Spleen (tissue), 11 donors: ENCODE measurements around the gene TGFB1I1. TPM values are rescaled to one million over a fixed set of nuclear protein-coding genes. Genes with fewer than 3 reads are reported as not detected.

Source experiments
- DNase-seq: peaks from one replicate; pipeline ENCODE4 v3.0.0-alpha.2; 2020
- H3K27ac ChIP-seq, 8 donors: fragments of 200-600 bp; sonication (generic) in 7 of 8; 1 replicate in 4 of 8; 2 replicates in 4 of 8; pipeline versions ENCODE4 v1.5.0 to v1.8.0; 2016 to 2021; ENCODE audit warnings: inconsistent platforms in 4 of 8, mild to moderate bottlenecking in 4 of 8, moderate library complexity in 1 of 8
- H3K27me3 ChIP-seq, 7 donors: fragments of 200-600 bp; sonication (generic) in 6 of 7; replicated peaks in 1 of 7; 1 replicate in 4 of 7; 2 replicates in 3 of 7; pipeline versions ENCODE4 v1.5.0 to v1.8.0; 2016 to 2021; ENCODE audit warnings: inconsistent platforms in 3 of 7, mild to moderate bottlenecking in 1 of 7
- H3K36me3 ChIP-seq, 6 donors: fragments of 200-600 bp; sonication (generic) in 5 of 6; 1 replicate in 4 of 6; 2 replicates in 2 of 6; pipeline versions ENCODE4 v1.5.0 to v1.8.0; 2016 to 2021; ENCODE audit warnings: inconsistent platforms in 2 of 6
- H3K4me1 ChIP-seq, 6 donors: fragments of 200-600 bp; sonication (generic) in 5 of 6; 1 replicate in 3 of 6; 2 replicates in 3 of 6; pipeline versions ENCODE4 v1.5.0 to v1.8.0; 2016 to 2021; ENCODE audit warnings: inconsistent platforms in 3 of 6
- H3K4me3 ChIP-seq, 8 donors: fragments of 200-600 bp; sonication (generic) in 7 of 8; 1 replicate in 4 of 8; 2 replicates in 4 of 8; pipeline versions ENCODE4 v1.5.0 to v1.8.0; 2016 to 2021; ENCODE audit warnings: inconsistent platforms in 4 of 8, mild to moderate bottlenecking in 4 of 8, moderate library complexity in 2 of 8
- H3K9me3 ChIP-seq, 8 donors: fragments of 200-600 bp; sonication (generic) in 7 of 8; 1 replicate in 4 of 8; 2 replicates in 4 of 8; pipeline versions ENCODE4 v1.5.0 to v1.8.0; 2016 to 2021; ENCODE audit warnings: inconsistent platforms in 4 of 8
- POLR2A ChIP-seq, 3 donors: fragments of 450-650 bp; IDR thresholded peaks; one replicate each; pipeline ENCODE4 v1.5.1; 2017; ENCODE audit warnings: antibody characterized with exemption in 3 of 3, mild to moderate bottlenecking in 1 of 3
- POLR2AphosphoS5 ChIP-seq, 3 donors: sonication (generic); formaldehyde crosslinking; IDR thresholded peaks; one replicate each; pipeline ENCODE4 v1.5.1; 2017; ENCODE audit warnings: antibody characterized with exemption in 3 of 3
- WGBS, 5 donors: extraction: QIAGEN DNeasy Blood & Tissue Kit in 3 of 5; methylation state at CpG; one replicate each; pipeline versions ENCODE4 v1.1.5 to v1.1.7; 2013 to 2018; 5-methylcytosine and 5-hydroxymethylcytosine counted together
- intact Hi-C: fragments of 100-400 bp; cut with DNase I; formaldehyde crosslinking; loops from one replicate; pipeline ENCODE4 v1.15.0; 2023; ENCODE audit warnings: low total_unique reads
- polyA plus RNA-seq, 3 donors: library from polyadenylated mRNA; stranded (reverse); fragments of 200-250 nt; gene quantifications; one replicate each; pipeline ENCODE4 v1.2.1, GENCODE V29; 2013
- total RNA-seq, 7 donors: library from RNA; depleted of rRNA in 3 of 7; stranded (reverse); fragments of >200 nt in 3 of 7; fragmentation: NEBNext Ultra II Directional in 4 of 7; extraction: Animal tissue kit (Norgen Biotek cat#: 25700) in 4 of 7; gene quantifications; one replicate each; pipeline versions ENCODE4 v1.1.0 to v1.2.1, GENCODE V29; 2016 to 2021
- TF ChIP-seq, protein P1 (sequence below), 11 experiments: fragments of 200-600 bp in 7 of 11; fragments of 450-650 bp in 4 of 11; sonication (generic) in 4 of 11; IDR thresholded peaks in 8 of 11; conservative IDR thresholded peaks in 3 of 11; 1 replicate in 7 of 11; 2 replicates in 4 of 11; pipeline versions ENCODE4 v1.4.0 to v1.8.0; 2016 to 2021; ENCODE audit warnings: antibody characterized with exemption in 11 of 11, inconsistent platforms in 4 of 11, mild to moderate bottlenecking in 1 of 11
- donor health status: healthy with polysubstance abuse.
- donor health status: DM: no; HTN: no; CAD: no; lungs with moderate emphysema.
- donor health status: DM: no; HTN: no; CAD: no.
- donor health status: Bipolar disorder and iron deficiency.
- donor health status: healthy.
- donor health status: DM: no; HTN: no; CAD: no.
- donor health status: DM: yes; HTN: yes; CAD: no.

The TGFB1I1 gene
- total and polyA plus RNA-seq, 10 donors, result 10.7 to 69.0 (median 27.4) TPM

DNA sequence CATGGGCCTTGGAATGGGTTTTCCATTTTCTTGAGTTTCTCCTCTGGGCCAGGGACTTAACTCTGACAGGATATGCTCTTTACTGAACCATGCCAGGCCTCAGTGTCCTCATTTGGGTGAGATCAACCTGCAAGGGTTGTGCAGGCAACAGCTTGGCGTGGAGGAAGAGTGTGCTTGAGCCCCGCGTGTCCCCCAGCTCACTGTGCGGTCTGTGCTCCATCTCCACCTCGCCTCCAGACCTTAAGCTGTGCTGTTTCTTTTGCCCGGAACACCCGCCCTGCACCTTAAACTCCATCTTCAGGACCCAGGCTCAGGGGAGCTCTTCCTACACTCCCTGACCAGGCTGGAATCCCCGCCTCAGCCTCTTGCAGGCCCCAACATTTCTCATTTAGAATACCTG, 26.5 kb downstream of the TGFB1I1 start:
- TF ChIP-seq POLR2A (IDR thresholded peaks at IDR 0.05) (no peak), POLR2AphosphoS5 (IDR thresholded peaks at IDR 0.05) (no peak)
- TF ChIP-seq, protein P1, sequence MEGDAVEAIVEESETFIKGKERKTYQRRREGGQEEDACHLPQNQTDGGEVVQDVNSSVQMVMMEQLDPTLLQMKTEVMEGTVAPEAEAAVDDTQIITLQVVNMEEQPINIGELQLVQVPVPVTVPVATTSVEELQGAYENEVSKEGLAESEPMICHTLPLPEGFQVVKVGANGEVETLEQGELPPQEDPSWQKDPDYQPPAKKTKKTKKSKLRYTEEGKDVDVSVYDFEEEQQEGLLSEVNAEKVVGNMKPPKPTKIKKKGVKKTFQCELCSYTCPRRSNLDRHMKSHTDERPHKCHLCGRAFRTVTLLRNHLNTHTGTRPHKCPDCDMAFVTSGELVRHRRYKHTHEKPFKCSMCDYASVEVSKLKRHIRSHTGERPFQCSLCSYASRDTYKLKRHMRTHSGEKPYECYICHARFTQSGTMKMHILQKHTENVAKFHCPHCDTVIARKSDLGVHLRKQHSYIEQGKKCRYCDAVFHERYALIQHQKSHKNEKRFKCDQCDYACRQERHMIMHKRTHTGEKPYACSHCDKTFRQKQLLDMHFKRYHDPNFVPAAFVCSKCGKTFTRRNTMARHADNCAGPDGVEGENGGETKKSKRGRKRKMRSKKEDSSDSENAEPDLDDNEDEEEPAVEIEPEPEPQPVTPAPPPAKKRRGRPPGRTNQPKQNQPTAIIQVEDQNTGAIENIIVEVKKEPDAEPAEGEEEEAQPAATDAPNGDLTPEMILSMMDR (IDR thresholded peaks at IDR 0.05 in 8 of 11, conservative IDR thresholded peaks at IDR 0.05 in 3 of 11), result no peak
- no peak for DNase-seq
- intact Hi-C loops, result no loop called here
- WGBS, 5 donors, result 96 to 99% (median 97%) methylated on average over 8 of the region's 8 CpGs
- Histone ChIP-seq H3K27me3 (no peaks in the 10 kb centered on the region), H3K4me3 (no peak overlapping the region), H3K27ac (no peak overlapping the region), H3K4me1 (peaks cover 0 to 10% (median 2%) of the 10 kb centered on the region in 6 donors), H3K36me3 (peaks cover 0 to 73% (median 49%) of the 10 kb centered on the region in 6 donors), H3K9me3 (no peaks in the 10 kb centered on the region)

DNA sequence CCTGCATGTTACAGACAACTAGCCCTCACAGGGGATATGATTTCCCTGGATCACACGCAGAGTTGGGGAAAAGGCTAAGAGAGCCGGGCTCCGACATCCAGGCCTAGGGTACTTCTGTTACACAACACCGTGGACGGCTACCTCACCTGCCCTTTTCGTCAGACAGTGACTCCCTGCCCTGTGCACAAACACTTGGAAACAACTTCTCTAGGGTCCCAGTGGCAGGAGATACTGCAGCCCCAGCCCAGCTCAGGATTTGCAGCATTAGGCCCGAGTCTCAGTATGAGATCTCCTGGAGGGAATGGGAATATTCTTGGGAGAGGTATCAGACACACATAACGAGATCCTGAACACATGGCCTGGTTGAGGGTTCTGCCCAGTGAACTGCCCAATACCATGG, 28.0 kb downstream of the TGFB1I1 start:
- DNase-seq, result no peak
- H3K9me3 ChIP-seq, result no peaks in the 10 kb centered on the region
- 92 to 97% (median 96%) methylated on average over 8 of the region's 8 CpGs for WGBS, 5 donors
- TF ChIP-seq POLR2A (IDR thresholded peaks at IDR 0.05) (no peak), POLR2AphosphoS5 (IDR thresholded peaks at IDR 0.05) (no peak)
- TF ChIP-seq, protein P1 (IDR thresholded peaks at IDR 0.05 in 8 of 11, conservative IDR thresholded peaks at IDR 0.05 in 3 of 11), result no peak
- H3K36me3 ChIP-seq, result peaks cover 0 to 61% (median 42%) of the 10 kb centered on the region in 6 donors
- H3K4me1 ChIP-seq, result peaks cover 3 to 24% (median 15%) of the 10 kb centered on the region in 6 donors
- no peaks in the 10 kb centered on the region for H3K27me3 ChIP-seq
- no peak overlapping the region for H3K4me3 ChIP-seq
- no peak overlapping the region for H3K27ac ChIP-seq
- intact Hi-C loops, result no loop called here

DNA sequence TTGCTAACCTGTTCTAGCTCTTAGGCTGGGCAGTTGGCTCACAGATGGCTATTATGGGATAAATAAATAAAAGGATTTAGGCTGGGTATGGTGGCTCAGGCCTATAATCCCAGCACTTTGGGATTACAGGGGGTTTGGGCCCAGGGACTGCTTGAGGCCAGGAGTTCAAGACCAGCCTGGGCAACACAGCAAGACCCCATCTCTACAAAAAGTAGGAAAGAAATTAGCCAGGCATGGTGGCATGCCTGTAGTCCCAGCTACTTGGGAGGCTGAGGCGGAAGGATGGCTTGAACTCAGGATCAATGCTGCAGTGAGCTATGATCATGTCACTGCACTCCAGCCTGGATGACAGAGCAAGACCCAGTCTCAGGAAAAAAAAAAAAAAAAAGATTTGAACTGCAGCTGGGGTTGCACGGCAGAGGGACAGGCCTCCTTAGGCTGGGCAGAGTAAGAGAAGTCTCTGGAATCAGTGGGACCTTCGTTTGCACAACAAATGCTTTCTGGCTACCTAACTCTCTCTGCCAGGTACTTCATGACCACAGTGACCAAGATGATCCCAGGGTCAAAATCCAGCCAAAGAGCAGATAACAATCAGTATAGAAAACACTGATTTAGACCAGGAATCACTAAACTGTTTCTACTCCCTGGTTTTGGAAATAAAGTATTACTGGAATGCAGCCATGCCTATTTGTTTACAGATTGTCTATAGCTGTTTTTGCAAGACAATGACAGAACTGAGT, 29.4 kb downstream of the TGFB1I1 start:
- no peak overlapping the region for H3K27ac ChIP-seq
- no peak for DNase-seq
- H3K9me3 ChIP-seq, result no peaks in the 10 kb centered on the region
- TF ChIP-seq POLR2AphosphoS5 (IDR thresholded peaks at IDR 0.05) (no peak), POLR2A (IDR thresholded peaks at IDR 0.05) (no peak)
- TF ChIP-seq, protein P1 (IDR thresholded peaks at IDR 0.05 in 8 of 11, conservative IDR thresholded peaks at IDR 0.05 in 3 of 11), result no peak
- peaks cover 0 to 56% (median 34%) of the 10 kb centered on the region in 6 donors for H3K36me3 ChIP-seq
- peaks cover 9 to 39% (median 30%) of the 10 kb centered on the region in 6 donors for H3K4me1 ChIP-seq
- H3K4me3 ChIP-seq, result no peak overlapping the region
- no peaks in the 10 kb centered on the region for H3K27me3 ChIP-seq
- 83 to 97% (median 90%) methylated on average over 3 of the region's 3 CpGs for WGBS, 5 donors
- intact Hi-C loops, result no loop called here

DNA sequence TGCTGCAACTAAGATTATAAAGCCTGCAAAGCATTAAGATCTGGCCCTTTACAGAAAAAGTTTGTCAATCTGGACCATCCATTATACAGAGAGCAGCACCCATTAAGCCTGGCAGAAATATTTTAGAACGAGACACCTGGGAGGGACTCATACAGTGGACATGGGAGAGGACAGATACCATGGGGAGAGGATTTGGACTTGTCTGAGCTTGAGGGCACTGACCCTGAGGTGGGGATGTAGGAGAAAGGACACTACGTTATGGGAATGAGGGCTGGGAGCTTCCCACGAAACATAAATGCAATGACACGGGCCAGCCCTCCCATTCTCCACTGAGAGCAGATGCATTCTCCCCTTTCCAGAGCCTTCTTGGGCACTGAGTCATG, 30.0 kb downstream of the TGFB1I1 start:
- Histone ChIP-seq H3K36me3 (peaks cover 0 to 54% (median 29%) of the 10 kb centered on the region in 6 donors), H3K4me1 (peaks cover 15 to 45% (median 35%) of the 10 kb centered on the region in 6 donors), H3K27ac (no peak overlapping the region), H3K9me3 (no peaks in the 10 kb centered on the region), H3K27me3 (no peaks in the 10 kb centered on the region), H3K4me3 (no peak overlapping the region)
- no peak for TF ChIP-seq POLR2A (IDR thresholded peaks at IDR 0.05)
- TF ChIP-seq, protein P1 (IDR thresholded peaks at IDR 0.05 in 8 of 11, conservative IDR thresholded peaks at IDR 0.05 in 3 of 11), result no peak
- no peak for TF ChIP-seq POLR2AphosphoS5 (IDR thresholded peaks at IDR 0.05)
- 89 to 96% (median 92%) methylated on average over 4 of the region's 4 CpGs for WGBS, 5 donors
- intact Hi-C loops, result no loop called here
- DNase-seq, result no peak
